ENCODE data around the gene ANXA8. TPM values are rescaled to one million over a fixed set of nuclear protein-coding genes. Genes with fewer than 3 reads are reported as not detected.
A peak's percentile ranks its signal among the peaks of the same experiment; 100 is the strongest.

The ANXA8 gene
- total RNA-seq, 1 experiment from 2014 or later: 172 TPM

- ChIA-PET CTCF (no interaction called here), POLR2A (ENCODE audit: unreplicated experiment) (no interaction called here)
These were observed 33.9 kb downstream of the ANXA8 start for GRCh38 chr10:47449979-47450378.

GRCh38 chr10:47449102-47449978, 34.6 kb downstream of the ANXA8 start:
- CTCF ChIA-PET: no interaction called here
- Histone ChIP-seq H3K4me2 (no peak overlapping the region), H4K20me1 (ENCODE audit: insufficient read depth) (no peaks in the 10 kb centered on the region), H3K9me3 (ENCODE audit: insufficient read depth, low read depth) (peaks cover 20% of the 10 kb centered on the region), H3F3A (ENCODE audit: insufficient read depth, low read depth) (peaks cover 12% of the 10 kb centered on the region; the same call in 1 of the 2 replicates), H3K9me2 (ENCODE audit: insufficient read depth) (no peaks in the 10 kb centered on the region), H3K36me3 (ENCODE audit: low read depth) (no peaks in the 10 kb centered on the region), H3K4me3 (no peak overlapping the region), H2AFZ (no peak overlapping the region), H3K27me3 (ENCODE audit: insufficient read depth, low read depth) (no peaks in the 10 kb centered on the region), H3K27ac (no peak overlapping the region), H3K4me1 (replicated peaks; ENCODE audit: insufficient read depth) (no peaks in the 10 kb centered on the region), H3K79me2 (ENCODE audit: low read depth) (no peaks in the 10 kb centered on the region)
- DNase-seq: no peak
- TF ChIP-seq EZH2 (IDR thresholded peaks at IDR 0.05; ENCODE audit: low read depth) (no peak), CTCF (conservative IDR thresholded peaks at IDR 0.05) (no peak)
- intact Hi-C loops (cut with micrococcal nuclease; ENCODE audit: unreplicated experiment): no loop called here
- BruUV-seq (replicated peaks): no TSS peak
- POLR2A ChIA-PET (ENCODE audit: unreplicated experiment): no interaction called here

More at GRCh38 chr10:47449979-47450378, 33.9 kb downstream of the ANXA8 start:
- intact Hi-C loops (cut with micrococcal nuclease; ENCODE audit: unreplicated experiment): no loop called here
- TF ChIP-seq CTCF (conservative IDR thresholded peaks at IDR 0.05): no peak
- TF ChIP-seq EZH2 (IDR thresholded peaks at IDR 0.05; ENCODE audit: low read depth): no peak
- no peaks in the 10 kb centered on the region for H4K20me1 ChIP-seq (ENCODE audit: insufficient read depth)
- H3K79me2 ChIP-seq (ENCODE audit: low read depth): no peaks in the 10 kb centered on the region
- peaks cover 12% of the 10 kb centered on the region; the same call in 1 of the 2 replicates for H3F3A ChIP-seq (ENCODE audit: insufficient read depth, low read depth)
- no peak overlapping the region for H3K4me3 ChIP-seq
- peak; percentile 36 to 53 for DNase-seq
- H3K4me1 ChIP-seq (replicated peaks; ENCODE audit: insufficient read depth): no peaks in the 10 kb centered on the region
- H3K9me3 ChIP-seq (ENCODE audit: insufficient read depth, low read depth): peaks cover 19% of the 10 kb centered on the region
- no peaks in the 10 kb centered on the region for H3K36me3 ChIP-seq (ENCODE audit: low read depth)
- H2AFZ ChIP-seq: no peak overlapping the region
- BruUV-seq (replicated peaks): no TSS peak
- no peak overlapping the region for H3K4me2 ChIP-seq
- no peaks in the 10 kb centered on the region for H3K27me3 ChIP-seq (ENCODE audit: insufficient read depth, low read depth)
- H3K27ac ChIP-seq: no peak overlapping the region
- no peaks in the 10 kb centered on the region for H3K9me2 ChIP-seq (ENCODE audit: insufficient read depth)

GRCh38 chr10:47447705-47448104, 36.2 kb downstream of the ANXA8 start:
- no peak for DNase-seq
- peaks cover 20% of the 10 kb centered on the region for H3K9me3 ChIP-seq (ENCODE audit: insufficient read depth, low read depth)
- no TSS peak for BruUV-seq (replicated peaks)
- H2AFZ ChIP-seq: no peak overlapping the region
- intact Hi-C loops (cut with micrococcal nuclease; ENCODE audit: unreplicated experiment): no loop called here
- peaks cover 12% of the 10 kb centered on the region; the same call in 1 of the 2 replicates for H3F3A ChIP-seq (ENCODE audit: insufficient read depth, low read depth)
- no peaks in the 10 kb centered on the region for H3K27me3 ChIP-seq (ENCODE audit: insufficient read depth, low read depth)
- ChIA-PET CTCF (no interaction called here), POLR2A (ENCODE audit: unreplicated experiment) (no interaction called here)
- no peaks in the 10 kb centered on the region for H4K20me1 ChIP-seq (ENCODE audit: insufficient read depth)
- TF ChIP-seq EZH2 (IDR thresholded peaks at IDR 0.05; ENCODE audit: low read depth) (no peak), CTCF (conservative IDR thresholded peaks at IDR 0.05) (no peak)
- H3K4me3 ChIP-seq: no peak overlapping the region
- no peaks in the 10 kb centered on the region for H3K79me2 ChIP-seq (ENCODE audit: low read depth)
- H3K4me2 ChIP-seq: no peak overlapping the region
- peaks cover 9% of the 10 kb centered on the region for H3K4me1 ChIP-seq (replicated peaks; ENCODE audit: insufficient read depth)
- no peaks in the 10 kb centered on the region for H3K36me3 ChIP-seq (ENCODE audit: low read depth)
- no peaks in the 10 kb centered on the region for H3K9me2 ChIP-seq (ENCODE audit: insufficient read depth)
- no peak overlapping the region for H3K27ac ChIP-seq

All from PC-9 (cell line).